Measurements from ENCODE around the gene DAB2IP. TPM values are rescaled to one million over a fixed set of nuclear protein-coding genes. Genes with fewer than 3 reads are reported as not detected.
A peak's percentile ranks its signal among the peaks of the same experiment; 100 is the strongest.

Gene DAB2IP
- total RNA-seq, 3 donors from 2014 or later: 109 to 157 (median 111) TPM

DNA sequence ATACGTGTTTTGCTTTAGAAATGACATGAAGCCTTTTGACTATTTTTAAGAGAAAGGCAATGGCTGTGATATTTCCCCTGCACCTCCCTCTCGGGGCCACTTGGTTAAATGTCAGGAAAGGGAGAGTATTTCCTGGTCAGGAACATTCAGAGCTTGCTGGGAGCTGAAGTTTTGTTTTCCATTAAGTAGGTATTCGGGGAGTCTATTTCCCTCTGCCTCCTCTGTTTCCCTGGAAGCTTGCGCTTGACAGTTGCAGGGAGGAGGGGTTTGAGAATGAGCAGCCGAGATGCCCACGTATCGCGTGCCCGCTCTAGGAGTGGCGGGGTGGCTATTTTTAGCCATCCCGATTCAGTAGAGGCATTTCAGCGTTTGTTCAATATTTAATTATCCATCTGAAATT lies 6.7 kb downstream of the DAB2IP start:
- no peaks in the 10 kb centered on the region for H3K9me3 ChIP-seq
- TF ChIP-seq, protein P1, sequence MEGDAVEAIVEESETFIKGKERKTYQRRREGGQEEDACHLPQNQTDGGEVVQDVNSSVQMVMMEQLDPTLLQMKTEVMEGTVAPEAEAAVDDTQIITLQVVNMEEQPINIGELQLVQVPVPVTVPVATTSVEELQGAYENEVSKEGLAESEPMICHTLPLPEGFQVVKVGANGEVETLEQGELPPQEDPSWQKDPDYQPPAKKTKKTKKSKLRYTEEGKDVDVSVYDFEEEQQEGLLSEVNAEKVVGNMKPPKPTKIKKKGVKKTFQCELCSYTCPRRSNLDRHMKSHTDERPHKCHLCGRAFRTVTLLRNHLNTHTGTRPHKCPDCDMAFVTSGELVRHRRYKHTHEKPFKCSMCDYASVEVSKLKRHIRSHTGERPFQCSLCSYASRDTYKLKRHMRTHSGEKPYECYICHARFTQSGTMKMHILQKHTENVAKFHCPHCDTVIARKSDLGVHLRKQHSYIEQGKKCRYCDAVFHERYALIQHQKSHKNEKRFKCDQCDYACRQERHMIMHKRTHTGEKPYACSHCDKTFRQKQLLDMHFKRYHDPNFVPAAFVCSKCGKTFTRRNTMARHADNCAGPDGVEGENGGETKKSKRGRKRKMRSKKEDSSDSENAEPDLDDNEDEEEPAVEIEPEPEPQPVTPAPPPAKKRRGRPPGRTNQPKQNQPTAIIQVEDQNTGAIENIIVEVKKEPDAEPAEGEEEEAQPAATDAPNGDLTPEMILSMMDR (IDR thresholded peaks at IDR 0.05): no peak
- peaks cover 4% of the 10 kb centered on the region for H3K4me1 ChIP-seq (ENCODE audit: low read depth)
- intact Hi-C loops (cut with DNase I, micrococcal nuclease): no loop called here
- DNase-seq (no peak), ATAC-seq (no peak)
- H3K4me3 ChIP-seq: no peak overlapping the region
- no peaks in the 10 kb centered on the region for H3K36me3 ChIP-seq (ENCODE audit: low read depth)

GRCh38 chr9:121658591-121658990 lies 7.2 kb downstream of the DAB2IP start:
- Histone ChIP-seq H3K4me3 (no peak overlapping the region), H3K36me3 (ENCODE audit: low read depth) (no peaks in the 10 kb centered on the region), H3K4me1 (ENCODE audit: low read depth) (peaks cover 4% of the 10 kb centered on the region), H3K9me3 (no peaks in the 10 kb centered on the region)
- TF ChIP-seq, protein P1 (IDR thresholded peaks at IDR 0.05): no peak
- intact Hi-C loops (cut with DNase I, micrococcal nuclease): no loop called here
- no peak for DNase-seq
- no peak for ATAC-seq

DNA sequence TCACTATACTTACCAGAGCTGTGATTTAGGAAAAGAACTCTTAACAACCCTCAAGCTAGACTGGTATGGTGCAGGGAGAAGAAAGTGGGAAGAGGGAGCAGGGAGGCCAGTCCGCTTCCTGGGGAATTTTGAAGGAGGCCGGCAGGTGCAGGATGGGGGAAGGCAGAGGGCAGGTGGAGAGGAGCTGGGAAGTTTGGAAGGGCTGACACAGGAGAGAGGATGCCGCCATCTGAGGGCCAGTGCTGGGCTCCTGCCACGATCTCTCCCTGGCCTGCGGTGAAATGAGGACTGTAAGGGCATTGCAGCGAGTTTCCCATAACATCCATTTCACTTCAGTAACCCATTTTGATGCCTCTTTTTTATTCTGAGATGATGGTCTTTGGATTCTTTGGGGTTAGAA lies 8.9 kb downstream of the DAB2IP start:
- intact Hi-C loops (cut with DNase I, micrococcal nuclease): no loop called here
- no peaks in the 10 kb centered on the region for H3K36me3 ChIP-seq (ENCODE audit: low read depth)
- peaks cover 4% of the 10 kb centered on the region for H3K4me1 ChIP-seq (ENCODE audit: low read depth)
- H3K9me3 ChIP-seq: no peaks in the 10 kb centered on the region
- ATAC-seq (no peak), DNase-seq (no peak)
- no peak overlapping the region for H3K4me3 ChIP-seq
- TF ChIP-seq, protein P1 (IDR thresholded peaks at IDR 0.05): no peak

DNA sequence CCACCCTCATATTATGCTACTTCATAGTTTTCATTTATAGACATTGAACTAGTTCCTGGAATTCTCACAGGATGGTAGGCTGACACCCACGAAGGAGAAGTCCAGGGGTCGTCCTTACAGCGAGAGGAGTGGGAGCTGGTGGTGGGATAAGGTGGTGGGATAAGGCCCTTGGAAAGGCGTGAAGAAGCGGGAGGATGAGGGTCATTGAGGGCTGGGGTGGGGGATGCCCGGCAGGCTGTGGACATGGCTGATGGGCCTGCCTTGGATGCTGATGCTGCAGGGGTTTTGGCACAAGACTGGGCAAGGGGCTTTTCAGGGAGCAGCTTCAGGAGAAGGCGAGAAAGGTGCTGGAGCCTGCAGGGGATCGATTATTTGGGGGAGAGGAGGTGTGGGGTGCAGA lies 9.4 kb downstream of the DAB2IP start:
- H3K4me3 ChIP-seq: no peak overlapping the region
- intact Hi-C loops (cut with DNase I, micrococcal nuclease): no loop called here
- peaks cover 4% of the 10 kb centered on the region for H3K4me1 ChIP-seq (ENCODE audit: low read depth)
- no peaks in the 10 kb centered on the region for H3K9me3 ChIP-seq
- DNase-seq (peak in 1 of 3 donors; percentile 33), ATAC-seq (no peak)
- TF ChIP-seq, protein P1 (IDR thresholded peaks at IDR 0.05): no peak
- H3K36me3 ChIP-seq (ENCODE audit: low read depth): no peaks in the 10 kb centered on the region

DNA sequence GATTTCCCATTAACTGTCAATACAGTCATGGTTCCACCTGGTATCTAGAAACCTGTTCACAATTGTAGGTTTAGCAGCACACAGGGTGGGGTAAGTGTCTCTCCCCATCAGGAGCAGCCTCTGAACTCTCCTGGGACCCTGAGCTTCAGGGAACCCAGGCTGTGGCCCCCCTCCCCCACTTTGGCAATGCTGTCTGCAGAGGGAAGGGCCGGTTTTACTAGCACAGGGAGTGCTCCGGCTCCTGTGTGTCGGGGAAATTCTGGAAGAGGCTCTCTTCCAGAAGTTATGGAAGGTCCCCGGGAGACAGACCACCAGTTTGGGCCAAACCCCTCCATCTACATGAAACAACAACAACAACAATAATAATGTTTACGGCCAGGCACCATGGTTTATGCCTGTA lies 9.9 kb downstream of the DAB2IP start:
- intact Hi-C loops (cut with DNase I, micrococcal nuclease): no loop called here
- ATAC-seq (peak; percentile 38), DNase-seq (peak in 2 of 3 donors; percentile 29 to 45)
- Histone ChIP-seq H3K36me3 (ENCODE audit: low read depth) (no peaks in the 10 kb centered on the region), H3K4me1 (ENCODE audit: low read depth) (peaks cover 4% of the 10 kb centered on the region), H3K9me3 (no peaks in the 10 kb centered on the region), H3K4me3 (no peak overlapping the region)
- TF ChIP-seq, protein P1 (IDR thresholded peaks at IDR 0.05): no peak

- ATAC-seq: no peak
- TF ChIP-seq, protein P1 (IDR thresholded peaks at IDR 0.05): no peak
- intact Hi-C loops (cut with DNase I, micrococcal nuclease): no loop called here
- H3K4me3 ChIP-seq: no peak overlapping the region
- no peaks in the 10 kb centered on the region for H3K36me3 ChIP-seq (ENCODE audit: low read depth)
- no peaks in the 10 kb centered on the region for H3K9me3 ChIP-seq
- no peak for DNase-seq
- peaks cover 4% of the 10 kb centered on the region for H3K4me1 ChIP-seq (ENCODE audit: low read depth)
Measured at GRCh38 chr9:121662359-121662758, 10.9 kb downstream of the DAB2IP start.
